Stimulated activated CD8-positive, alpha-beta memory T cell treated with anti-CD3 and anti-CD28 coated beads, Interleukin-15, amount 100 ng/mL, for 48 hours (primary cell): Measurements from ENCODE around the gene UBIAD1.

Experiments
- DNase-seq, 2 donors: peaks; one replicate each; pipeline ENCODE4 v3.0.0-alpha.2; 2020; ENCODE audit warnings: low read depth in 2 of 2

The UBIAD1 gene

DNA sequence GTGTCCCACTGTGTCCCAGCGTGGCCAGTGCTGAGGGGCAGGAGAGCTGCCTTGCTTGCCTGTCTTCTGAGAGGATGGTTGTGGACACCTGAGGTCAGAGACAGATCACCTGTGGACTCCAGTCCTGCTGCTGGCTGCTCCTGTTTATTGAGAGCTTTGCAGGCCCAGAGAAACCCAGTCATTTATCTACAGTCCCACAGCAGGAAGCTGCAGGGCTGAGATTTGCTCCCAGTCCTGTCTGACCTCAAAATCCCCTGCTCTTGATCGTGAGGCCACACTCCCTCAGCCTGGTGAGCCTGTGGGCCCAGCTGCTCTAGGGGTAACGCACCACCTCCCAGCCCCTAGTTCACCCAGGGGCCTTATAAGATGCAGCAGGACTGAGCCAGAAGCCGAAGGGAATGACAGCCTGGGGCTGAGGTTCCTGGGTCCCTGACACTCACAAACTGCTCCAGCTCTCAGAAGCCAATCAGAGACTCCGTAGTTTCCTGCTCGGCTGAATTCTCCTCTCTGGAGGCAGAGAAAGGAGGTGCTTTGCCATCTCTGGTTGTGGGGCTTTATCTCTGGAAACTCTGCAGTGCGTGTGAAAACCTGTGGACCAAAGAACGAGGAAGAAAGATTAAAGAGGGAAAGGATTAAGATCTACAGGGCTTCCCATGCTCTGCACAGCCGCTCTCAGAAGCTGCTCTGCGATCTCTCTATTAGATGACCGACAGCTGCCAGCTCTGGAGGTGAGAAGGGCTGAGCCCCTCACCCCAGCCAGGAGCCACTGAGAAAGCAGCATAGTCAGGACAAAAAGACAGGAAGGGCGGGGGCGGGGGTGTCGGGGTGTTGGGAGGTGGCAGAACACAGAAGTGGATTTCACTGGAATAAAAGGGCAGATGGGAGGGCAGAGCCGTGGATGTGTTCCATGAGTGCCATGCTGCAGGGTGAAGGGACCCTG lies 39.1 kb downstream of the UBIAD1 start:
- DNase-seq, result no peak

DNA sequence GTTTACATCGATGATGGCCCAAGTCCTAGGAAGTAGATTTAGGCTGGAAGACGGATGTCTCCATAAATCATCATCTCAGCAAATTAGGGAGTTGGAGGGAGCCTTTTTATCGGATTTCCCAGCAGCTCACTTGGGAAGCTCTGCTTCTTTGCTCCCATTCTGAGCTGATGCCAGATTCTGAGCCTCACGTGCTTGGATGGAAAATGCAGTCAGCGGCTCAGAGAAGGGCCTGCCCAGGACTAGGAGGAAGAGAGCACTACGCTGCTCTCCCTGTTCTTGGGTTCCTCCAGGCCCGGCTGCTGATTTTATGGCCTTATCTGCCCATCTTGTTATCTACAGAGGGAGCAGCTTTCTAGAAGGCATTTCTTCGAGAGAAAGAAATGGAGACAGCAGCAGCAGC lies 42.0 kb downstream of the UBIAD1 start:
- DNase-seq, result no peak

- DNase-seq, result no peak
These were observed 43.7 kb downstream of the UBIAD1 start for GRCh38 chr1:11316701-11317100.

- no peak for DNase-seq
These were observed 46.0 kb downstream of the UBIAD1 start for GRCh38 chr1:11318982-11319381.

DNA sequence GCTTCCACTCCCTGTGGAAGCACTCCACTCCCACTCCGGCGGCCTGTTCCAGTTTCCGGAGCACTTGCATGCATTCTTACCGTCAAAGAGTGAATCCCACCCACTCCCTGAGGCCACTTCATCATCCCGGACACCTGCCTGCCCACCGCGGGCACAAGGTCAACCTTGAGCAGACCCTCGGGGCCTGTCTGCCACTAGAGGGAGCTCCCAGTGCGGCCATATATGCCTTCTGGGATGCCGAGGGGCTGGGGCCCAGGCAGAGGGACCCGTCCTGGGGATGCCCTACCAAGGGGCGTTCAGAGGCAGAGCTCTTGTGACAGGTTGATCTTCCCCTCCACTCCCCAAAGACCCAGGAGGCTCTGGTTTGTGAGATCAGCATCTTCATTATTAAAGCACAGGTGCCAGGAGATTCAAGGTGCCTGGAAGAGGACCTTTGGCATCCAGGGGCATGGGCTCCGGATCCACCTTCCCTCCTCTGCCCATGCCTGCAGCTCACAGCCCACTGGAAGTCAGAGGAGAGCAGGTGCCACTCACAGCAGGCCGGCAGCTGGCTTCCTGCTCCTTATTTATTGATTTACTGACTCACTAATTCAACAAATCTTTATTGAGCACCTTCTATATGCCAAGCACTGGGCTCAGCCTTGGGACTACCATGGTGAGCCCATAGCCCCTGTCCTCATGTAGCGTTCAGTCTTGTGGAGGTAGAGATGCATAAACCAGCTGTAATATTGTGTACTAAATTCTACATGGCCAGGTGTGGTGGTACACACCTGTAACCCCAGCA lies 47.3 kb downstream of the UBIAD1 start:
- DNase-seq, result peak; percentile 24 to 29

GRCh38 chr1:11321656-11322491 lies 48.9 kb downstream of the UBIAD1 start:
- no peak for DNase-seq

GRCh38 chr1:11324567-11325165 lies 51.7 kb downstream of the UBIAD1 start:
- no peak for DNase-seq

GRCh38 chr1:11326070-11326469 lies 53.1 kb downstream of the UBIAD1 start:
- DNase-seq, result no peak

GRCh38 chr1:11328444-11328843 lies 55.4 kb downstream of the UBIAD1 start:
- no peak for DNase-seq

DNA sequence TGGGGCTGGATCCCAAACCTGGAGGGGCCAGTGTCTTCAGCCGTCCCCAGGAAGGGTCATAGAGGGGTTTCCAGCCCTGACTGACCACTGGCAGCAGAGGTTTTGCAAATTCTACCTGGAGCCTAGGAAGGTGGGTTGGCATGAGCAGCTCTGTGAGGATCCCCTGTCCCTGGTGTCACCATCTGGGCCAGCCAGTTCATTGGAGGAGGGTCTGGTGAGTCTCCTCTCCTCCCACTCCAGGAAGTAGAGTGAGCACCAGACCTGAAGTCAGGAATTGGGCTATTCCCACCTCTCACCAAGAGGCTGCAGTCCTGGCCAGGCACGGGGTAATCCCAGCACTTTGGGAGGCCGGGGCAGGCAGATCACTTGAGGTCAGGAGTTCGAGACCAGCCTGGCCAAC lies 57.4 kb downstream of the UBIAD1 start:
- no peak for DNase-seq

DNA sequence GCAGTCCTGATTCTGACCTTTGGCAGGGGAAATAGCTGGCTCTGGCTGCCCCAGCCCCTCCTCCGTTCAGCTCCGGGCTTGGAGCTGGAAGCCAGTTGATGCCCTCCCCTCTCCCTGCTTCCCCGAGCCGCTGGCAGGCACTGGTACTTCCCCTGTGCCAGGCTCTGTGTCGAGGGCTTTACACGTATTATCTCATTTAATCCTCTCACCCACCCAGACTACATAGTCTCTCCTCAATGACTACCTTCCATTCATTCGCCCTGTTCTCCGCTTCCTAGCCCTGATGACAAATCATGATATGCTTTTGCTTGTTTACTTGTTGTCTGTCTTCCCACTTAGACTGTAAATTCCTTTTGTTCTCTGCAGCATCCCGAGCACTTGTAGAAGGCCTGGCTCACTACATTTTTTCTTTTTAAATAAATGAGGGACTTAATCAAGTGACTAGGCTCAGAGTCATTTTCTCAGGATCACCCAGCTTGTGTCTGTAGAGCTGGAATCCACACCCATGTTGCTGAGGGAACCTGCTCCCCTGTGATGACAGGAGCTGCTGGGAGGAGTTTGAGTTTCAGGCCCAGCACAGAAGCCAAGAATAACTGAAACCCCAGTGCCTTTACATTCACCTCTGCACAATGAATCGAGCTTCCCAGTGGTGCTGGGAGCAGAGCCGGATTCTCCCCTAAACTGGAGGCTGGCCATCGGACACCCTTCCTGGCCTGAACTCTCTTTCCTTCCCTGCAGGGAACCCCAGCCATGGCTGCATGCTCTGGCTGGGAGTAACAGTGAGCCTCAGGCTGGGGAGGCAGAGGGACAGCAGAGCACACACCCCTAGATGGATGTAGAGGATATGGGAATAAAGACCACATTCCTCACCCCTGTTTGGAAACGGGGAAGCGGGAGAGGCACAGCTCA lies 58.3 kb downstream of the UBIAD1 start:
- DNase-seq, result no peak

- no peak for DNase-seq
These were observed 59.0 kb downstream of the UBIAD1 start for GRCh38 chr1:11331945-11332546.

DNA sequence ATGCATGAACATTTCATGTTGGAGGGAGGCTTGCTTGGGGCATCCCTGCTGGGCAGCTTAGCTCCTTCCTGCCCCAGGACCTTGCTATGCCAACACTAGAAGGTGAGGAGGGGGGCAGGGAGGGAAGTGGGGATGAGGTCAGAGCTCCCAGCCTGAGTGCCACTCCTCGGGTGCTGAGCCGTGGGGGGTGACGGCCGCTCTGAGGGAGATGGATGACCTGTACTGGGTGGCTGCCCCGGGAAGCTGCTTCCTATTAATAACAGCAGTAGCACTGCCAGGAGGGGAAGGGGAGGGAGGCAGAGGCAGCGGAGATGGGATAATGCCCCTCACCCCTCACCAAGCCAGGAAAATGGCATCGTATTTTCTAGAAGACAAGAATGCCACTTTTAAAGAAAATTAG lies 60.6 kb downstream of the UBIAD1 start:
- DNase-seq, result no peak

DNA sequence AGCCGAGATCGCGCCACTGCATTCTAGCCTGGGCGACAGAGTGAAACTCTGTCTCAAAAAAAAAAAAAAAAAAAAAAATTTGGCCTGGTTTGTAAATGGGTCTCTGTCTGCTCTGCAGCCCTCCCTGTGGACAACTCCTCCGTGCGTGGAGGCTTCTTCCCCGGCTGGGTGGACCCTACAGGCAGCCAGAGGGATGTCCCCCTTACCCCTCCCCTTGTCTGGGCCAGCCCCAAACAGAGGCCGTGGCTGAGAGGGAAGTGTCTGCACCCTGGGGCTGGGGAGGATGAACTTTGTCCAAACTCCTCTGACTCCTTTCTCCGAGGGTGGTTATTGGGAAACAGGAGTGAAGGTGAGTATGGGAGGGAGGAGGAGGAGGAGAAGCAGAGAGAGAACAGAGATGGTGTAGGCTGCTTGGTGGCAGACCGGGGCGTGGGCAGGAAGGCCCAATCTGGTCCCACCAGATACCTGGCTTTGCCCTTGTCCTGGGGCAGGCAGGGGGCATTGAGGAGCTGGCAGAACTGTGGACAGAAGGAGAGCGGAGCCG lies 61.3 kb downstream of the UBIAD1 start:
- no peak for DNase-seq

- DNase-seq, result no peak
These were observed 61.8 kb downstream of the UBIAD1 start for GRCh38 chr1:11334821-11335220.

DNA sequence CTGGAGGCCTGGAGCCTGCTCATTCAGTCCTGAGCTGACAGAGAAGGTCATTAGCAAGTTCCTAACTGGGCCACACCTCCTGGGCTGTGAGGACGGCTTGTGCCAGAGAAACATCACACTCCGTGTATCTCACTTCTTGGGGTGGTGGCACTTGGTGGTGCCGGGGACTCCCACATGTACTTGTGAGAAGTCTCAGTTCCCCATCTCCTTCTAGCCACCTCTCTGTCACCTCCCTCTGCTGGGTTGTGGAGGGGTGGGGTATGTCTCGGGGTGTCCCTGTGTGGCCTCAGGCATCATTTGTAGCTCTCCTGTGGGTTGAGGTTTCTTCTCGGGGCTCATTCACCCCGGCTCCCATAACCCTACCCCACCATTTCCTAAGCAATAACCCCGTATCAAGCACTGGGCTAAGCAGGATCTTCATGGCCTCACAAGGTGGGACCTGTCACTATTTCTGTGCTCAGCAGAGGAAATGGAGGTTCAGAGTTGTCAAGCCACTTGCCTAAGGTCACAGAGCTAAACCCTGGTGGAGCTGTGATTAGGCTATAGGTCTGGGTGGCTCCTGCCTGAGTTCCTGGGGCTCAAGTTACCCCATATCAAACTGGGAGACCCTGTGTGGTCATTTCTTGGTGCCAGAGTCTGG lies 62.5 kb downstream of the UBIAD1 start:
- no peak for DNase-seq

DNA sequence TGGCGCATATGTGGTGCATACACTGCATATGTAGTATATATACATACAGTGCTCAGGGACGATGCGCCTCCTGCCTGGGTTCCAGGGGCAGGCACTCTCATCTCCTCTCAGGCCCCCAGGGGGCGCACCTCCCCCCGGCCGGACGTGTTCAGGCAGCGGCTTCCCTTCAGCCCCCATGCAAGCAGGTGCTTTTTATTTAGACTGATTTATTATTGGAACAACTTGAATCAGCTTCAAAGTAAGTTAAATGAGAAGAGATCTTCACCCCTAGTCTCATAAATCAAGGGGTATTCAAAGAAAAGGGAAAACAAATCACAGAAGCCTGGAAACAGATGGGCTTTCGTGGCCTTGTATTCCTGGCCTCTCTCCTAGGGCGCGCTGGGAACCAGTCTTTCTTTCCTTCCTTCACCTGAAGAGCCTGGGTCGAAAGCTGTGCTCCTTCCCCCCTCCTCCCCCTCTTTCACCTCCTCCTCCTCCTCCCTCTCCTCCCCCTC lies 64.6 kb downstream of the UBIAD1 start:
- peak; percentile 46 to 53 for DNase-seq
